HG02798 (cell line): ENCODE results near the gene SIMC1.
A peak's percentile ranks its signal among the peaks of the same experiment; 100 is the strongest.
"Not testable (repeated sequence)": the region's sequence is repeated elsewhere in the genome, so short reads cannot be mapped to it uniquely, and the experiment has no call there.

Experiments
- ATAC-seq: cut with Tn5 transposase; IDR thresholded peaks from one replicate; pipeline ENCODE4 v1.9.1; 2021; ENCODE audit warnings: mild to moderate bottlenecking; ENCODE audit not compliant: unreplicated experiment, poor library complexity

SIMC1 gene

DNA sequence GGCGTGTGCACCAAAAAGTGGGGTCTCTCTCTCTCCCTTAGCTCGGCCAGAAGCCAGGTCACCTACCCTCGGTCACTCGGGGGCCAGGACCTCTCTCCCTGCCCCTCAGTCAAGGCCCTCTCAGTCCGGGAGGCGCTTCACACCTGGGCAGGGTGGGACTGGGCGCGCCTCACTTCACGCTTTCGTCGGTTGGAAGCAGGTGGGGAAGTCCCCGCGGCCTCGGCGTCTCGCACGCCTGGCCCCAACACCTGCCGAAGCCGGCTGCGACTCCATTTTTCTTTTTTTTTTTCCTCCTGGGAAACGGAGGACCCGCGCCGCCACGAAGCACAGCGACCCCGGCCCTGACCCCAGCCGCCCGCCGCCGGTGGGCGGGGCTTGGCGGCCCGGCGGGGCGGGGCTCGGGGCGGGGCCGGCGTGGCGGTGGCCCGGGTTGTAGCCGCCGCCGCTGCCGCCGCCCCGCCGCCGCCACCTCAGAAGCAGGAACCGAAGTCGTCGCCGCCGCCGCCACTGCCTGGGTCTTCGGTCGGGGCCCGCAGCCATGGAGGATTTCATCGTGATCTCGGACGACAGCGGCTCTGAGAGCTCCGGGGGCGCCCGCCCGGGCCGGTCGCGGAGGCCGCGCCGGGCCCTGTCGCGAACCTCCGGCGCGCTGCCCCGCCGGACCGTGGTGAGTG, at the start of gene SIMC1:
SIMC1 (plus strand) TSS at position 454 of the 674 bp plus-strand sequence; CDS start at position 539, 85 bp downstream.
- ATAC-seq, result peak; percentile 82

DNA sequence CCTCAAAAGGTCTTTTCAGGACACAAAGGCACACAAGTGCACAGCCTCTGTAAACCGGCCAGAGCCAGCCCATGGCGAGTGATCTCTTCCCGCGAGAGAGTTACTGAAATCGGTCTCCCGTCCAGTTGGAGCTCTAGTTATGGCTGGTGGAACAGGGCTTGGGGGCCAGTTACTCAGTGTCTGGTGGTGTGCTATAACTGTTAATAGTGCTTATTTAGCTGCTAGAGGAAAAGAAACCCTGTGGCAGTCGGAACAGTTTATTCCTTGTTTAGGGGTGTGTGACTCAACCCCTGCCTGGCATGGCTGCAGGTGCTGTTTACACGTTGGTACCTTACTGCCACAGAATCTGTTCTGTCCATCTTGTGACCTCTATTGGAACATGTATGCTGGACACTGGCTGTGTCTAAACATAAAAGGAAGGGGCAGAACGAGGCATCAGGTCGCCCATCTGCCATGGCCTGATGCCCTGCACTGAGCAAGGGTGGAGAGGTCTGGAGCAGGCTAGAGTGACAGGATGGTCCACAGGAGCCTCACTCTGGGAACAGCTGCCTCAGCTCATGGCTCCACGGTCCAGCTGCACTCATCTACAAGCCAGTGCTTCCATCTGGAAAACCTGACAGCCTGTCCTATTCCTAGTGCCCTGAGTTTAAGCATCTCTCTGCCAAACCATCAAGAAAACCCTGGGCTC, 49.6 kb upstream of the SIMC1 start:
- ATAC-seq, result no peak

DNA sequence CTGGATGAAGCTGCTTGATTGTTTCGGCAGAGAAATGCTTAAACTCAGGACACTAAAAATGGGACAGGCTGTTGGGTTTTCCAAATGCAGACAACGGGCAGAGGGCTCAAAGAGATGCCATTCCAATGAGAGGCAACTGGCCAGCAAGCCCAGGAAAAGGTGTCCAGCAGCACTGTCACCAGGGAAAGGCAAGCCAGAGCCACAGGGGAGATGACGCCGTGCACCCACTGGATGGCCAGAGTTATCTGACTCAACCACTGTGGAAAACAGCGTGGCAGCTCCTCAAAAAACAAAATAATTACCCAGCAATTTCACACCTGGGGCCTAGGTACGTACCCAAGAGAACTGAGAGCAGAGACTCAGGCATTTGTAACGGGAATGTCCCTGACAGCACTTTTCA, 48.4 kb upstream of the SIMC1 start:
- no peak for ATAC-seq

DNA sequence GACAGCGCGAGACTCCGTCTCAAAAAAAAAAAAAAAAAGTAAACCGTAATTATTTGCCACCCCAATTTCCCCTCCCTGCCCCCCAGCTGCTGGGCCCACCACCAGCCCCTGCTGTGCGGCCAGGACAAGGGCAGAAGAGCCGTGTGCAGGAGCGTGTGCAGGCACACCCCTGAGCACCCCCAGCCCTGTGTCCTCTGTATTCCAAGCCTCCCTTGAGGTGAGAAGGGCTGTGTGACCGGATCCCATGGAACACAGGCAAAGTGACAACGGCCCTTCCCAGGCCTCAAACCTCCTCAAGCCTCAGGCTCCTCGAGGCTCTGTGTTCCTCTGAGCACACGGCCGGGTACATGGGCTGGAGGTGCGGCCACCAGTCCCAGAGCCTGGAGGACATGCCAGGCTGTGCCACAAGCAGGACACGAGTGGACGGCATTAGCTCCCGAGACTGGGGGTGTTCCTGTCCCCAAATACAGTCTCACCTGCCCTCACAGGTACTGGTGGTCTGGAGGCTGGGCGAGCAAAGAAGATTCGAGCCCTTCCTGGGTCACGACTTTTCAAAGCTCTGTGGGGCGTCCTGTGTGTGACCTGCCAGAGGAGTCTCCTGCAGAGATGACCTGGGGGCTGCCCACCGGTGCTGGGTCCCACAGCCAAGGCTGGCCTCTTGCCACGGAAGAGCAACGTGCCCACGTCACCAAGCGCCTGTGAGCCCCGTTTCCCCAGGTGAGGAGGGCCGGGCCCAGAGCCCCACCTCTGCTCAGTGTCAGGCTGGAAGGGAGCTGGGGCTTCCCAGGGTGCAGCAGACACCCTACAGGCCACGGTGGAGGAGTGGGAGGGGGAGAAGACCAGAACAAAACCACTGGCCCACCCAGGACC, 47.1 kb upstream of the SIMC1 start:
- no peak for ATAC-seq

DNA sequence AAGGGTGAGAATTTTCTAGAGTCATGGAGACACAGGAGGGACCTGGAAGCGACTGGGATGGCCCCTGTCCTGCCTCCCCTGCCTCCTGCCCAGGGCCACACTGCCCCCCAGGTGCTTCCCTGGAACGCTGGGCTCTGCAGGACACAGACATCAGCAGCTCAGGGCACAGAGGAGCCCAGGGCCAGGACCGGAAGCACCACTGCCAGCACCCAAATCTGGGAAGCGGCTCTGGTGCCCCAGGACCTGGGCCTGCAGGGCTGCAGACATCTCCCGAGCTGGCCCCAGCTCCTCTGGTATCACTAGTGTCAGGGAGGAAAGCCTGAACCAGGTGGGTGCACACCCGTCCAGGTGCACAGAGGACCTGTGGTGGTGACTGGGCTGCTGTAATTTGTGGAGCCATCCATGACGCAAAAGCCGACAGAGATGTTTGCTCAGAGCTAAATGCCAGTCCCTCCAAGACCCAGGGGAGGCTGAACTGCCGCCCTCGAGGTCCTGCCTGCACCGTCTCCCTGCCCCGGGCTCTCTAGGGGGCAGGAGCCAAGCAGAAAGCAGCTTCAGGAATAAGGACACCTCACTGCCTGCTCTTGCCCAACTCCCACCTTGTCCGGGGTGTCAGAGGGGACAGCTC, 46.0 kb upstream of the SIMC1 start:
- no peak for ATAC-seq

DNA sequence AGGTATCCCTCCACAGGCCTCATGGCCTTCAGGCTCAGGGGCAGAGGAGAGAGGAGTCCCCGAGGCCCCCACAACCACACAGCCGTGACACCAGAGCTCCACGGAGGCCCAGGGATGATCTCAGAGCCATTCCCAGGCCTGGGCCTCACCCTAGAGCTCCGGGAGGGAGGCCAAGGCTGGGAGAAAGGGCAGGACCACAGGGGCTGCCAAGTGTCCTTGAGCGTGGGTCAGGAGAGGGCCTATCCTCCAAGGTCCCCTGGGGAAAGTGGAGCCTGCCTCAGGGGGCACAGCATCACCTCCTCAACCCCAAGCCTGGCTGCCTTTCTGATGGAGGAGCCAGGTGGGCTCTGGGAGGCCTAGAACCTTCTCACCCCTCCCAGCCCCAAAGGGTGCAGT, 45.5 kb upstream of the SIMC1 start:
- ATAC-seq, result not testable (repeated sequence)

DNA sequence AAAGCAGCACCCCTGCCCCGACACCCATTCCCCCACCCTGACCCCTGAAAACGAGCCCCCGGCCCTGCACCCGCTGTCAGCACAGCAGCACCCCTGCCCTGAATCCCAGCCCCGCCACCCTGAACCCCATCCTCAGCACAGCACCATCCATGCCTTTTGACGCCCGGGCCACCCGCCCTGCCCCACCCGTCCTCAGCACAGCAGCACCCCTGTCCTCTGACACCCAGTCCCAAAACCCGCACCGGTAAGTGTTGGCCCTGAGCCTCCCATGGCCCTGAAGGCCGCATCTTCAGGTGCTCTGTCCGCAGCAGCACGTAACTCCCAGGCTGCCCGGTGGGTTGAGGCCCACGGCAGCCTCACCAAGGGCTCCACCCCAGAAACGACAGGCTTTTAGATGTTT, 44.6 kb upstream of the SIMC1 start:
- ATAC-seq, result not testable (repeated sequence)

DNA sequence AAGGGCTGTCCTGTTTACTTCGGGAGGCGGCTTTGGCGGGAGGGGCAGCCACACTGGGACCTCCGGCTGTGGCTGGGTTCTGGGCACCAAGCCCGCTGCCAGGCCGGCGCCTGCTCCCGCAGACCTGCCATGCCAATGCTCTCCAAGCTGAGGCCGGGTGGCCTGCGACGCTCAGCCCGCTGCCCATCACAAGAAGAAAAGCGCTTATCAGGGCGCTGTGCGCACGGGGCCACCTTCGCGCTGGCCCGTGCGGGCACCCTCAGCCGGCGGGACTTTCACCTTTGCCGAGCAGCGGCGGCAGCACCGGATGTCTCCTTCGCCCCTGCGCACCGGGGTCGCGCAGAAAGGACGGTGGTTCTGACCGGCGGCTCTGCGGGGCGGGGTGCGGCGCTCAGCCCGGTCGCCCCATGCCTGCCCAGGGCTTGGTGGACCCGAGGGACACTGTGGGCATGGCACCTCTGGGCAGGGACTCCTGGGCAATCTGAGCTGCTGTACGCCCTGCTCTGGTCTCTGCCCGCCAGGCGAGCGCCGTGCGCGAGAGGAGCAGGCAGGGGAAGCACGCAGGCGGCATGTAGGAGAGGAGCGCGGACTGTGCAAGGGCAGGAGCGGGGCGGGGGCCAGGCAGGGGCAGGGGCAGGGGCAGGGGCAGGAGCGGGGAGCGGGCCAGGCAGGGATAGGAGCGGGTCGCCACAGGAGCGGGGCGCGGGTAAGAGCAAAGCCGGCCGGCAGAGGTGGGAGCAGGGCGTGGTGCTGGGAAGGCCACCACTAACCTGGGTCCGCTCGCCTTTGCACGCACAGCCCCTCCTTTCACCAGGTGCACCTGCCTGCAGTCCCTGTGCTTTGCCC, 43.8 kb upstream of the SIMC1 start:
- ATAC-seq, result not testable (repeated sequence)

DNA sequence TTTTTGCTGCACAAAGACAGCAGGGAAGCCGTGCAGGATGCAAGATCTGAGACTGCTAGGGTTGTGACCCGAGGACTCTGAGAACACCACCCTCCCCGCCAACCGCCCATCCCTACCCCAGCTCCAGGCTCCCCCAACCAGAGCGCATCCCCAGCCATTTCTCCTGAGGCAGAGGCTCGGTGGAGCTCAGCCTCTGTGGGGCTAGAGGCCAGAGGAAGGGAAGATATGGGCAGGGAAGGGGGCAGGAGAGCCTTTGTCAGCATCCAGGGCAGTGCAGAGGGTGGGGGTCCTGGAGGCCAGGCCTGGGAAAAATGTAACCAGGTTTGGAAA, 43.2 kb upstream of the SIMC1 start:
- not testable (repeated sequence) for ATAC-seq

DNA sequence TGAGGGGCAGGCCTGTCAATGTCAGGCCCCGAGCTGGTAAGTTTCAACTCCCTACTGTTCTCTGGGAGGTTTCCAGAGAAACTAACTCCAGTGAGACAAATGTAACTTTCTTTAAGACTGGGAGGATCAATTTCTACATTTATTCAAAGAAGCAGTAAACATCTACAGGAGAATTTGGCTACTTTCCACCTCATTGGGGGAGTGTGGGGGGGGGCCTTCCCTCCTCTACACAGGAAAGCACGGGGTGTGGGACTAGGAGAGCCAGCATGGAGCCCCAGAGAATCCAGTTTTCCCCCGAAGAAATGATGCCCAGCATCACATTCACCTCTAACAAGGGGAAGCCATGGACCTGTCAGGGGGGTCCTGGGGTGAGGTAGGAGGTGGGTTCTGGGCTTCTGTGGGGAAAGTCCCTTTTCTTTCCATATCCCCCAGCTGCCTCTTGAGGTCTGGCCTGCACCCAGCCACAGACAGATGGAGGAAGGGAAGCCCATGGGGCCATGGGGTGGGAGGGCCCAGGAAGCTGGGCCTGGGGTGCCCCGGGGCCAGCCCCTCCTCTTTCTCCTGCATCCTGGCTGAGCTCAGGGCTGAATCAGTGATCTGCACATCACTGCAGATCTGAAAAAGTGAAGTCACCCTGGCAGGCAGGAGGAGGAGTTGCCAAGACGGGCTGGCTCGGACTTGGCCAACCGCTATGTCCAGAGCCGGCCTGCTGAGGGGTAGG, 42.6 kb upstream of the SIMC1 start:
- ATAC-seq, result not testable (repeated sequence)

DNA sequence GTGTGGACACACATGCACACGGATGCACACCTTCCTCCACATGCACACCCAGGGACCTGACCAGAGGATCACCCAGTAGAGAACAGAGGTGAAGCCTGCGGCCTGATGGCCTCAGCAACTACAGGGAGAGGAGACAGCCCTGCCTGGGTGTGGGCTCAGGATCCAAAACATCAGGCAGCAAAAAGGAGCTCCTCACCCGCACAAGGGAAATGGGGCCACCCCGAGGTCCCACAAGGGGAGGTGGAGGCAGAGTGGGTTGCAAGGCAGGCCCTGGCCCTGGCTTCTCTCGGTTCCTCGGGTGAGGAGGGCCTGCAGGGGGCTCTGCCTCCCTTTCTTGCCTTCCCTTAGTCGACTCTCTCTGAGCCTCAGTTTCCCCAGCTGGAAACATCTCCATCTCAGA, 41.4 kb upstream of the SIMC1 start:
- not testable (repeated sequence) for ATAC-seq

DNA sequence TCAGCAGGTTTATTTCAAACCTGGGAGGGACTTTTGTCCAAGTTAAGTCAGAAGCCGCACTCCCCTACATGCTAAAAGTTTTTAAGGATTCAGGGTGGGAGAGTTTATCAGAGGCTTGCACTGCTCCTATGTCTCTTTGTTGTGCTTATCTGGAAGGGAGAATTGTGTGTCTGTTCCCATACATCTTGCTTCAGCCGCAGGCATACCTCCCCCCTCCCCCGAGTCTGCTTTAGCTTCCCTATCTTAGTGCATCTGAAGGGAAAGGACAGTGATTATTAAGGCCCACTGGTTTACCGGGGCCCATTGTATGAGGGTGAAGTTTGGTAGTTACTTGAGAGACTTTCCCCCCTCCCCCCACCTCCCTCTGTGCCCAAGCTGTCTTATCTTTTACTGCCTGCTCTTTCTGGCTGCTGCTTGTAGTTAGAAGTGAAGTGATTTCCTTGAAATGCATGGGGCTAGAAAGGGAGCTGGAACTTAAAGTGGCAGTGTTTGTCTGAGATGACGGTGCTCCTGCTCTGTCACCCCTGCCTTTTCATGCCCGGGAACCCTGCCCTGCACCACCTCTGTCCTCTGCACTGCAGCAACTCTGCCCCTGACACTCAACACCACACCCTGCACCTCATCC, 40.9 kb upstream of the SIMC1 start:
- not testable (repeated sequence) for ATAC-seq

DNA sequence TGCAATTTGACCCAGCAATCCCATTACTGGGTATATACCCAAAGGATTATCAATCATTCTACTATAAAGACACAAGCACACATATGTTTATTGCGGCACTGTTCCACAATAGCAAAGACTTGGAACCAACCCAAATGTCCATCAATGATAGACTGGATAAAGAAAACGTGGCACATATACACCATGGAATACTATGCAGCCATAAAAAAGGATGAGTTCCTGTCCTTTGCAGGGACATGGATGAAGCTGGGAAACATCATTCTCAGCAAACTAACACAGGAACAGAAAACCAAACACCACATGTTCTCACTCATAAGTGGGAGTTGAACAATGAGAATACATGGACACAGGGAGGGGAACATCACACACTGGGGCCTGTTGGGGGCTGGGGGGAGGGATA, 39.9 kb upstream of the SIMC1 start:
- ATAC-seq, result not testable (repeated sequence)

DNA sequence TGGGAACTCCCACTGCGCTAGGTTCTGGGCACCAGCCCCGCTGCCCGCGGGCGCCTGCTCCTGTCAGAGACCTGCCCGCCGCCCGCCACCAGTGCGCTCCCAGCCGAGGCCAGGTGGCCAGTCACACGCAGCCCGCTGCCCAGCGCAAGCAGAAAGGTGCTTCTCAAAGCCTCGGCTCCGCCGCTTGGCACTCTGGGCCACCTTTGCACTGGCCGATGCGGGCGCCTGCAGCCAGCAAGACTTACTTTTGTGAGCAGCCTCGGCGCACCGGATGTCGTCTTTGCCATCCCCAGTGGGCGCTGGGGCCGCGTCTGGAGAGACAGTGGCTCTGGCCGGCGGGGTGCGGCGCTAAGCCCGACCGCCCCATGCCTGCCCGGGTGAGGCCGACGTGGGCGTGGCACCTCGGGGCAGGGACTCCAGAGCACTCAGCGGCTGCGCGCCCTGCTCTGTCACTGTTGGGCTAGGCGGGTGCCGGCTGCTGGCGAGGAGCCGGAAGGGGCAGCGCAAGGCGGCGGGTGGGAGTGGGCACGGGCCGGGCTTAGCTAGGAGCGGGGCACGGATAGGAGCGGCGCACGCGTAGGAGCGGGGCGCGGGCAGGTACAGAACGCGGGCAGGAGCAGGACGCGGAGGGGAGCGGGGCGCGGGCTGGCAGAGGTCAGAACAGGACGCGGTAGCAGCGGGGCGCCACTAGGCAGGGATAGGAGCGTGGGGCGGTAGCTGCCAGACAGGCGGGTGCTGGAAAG, 39.1 kb upstream of the SIMC1 start:
- not testable (repeated sequence) for ATAC-seq

DNA sequence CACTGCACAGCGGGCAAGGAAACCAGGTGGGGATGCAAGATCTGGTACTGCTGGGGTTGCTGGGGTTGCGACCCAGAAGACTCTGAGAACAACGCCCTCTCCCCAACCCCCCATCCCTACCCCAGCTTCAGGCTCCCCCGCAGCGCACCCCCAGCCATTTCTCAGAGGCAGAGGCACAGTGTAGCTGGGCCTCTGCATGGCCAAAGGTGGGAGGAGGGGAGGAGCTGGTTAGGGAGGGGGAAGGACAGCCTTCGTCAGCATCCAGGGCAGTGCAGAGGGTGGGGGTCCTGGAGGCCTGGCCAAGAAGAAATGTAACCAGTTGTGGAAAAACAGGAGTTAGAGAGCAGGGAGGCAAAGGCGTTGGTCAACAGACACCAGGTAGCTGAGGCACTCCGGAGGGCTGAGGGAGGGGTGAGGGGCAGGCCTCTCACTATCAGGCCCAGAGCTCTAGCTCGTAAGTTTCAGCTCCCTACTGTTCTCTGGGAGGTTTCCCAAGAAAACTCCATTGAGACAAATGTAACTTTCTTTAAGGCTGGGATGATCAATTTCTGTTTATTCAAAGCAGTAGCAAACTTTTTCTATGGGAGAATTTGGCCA, 38.3 kb upstream of the SIMC1 start:
- not testable (repeated sequence) for ATAC-seq

DNA sequence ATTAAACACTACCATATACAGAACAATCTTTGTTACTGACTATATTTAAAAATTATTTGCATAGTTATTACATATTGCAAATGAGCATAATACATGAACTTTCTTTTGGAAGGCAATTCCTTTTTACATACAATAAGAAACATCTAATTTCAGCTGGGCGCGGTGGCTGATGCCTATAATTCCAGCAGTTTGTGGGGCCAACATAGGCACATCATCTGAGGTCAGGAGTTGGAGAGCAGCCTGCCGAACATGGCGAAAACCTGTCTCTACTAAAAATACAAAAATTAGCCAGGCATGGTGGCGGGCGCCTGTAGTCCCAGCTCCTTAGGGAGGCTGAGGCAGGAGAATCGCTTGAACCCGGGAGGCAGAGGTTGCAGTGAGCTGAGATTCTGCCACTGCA, 36.4 kb upstream of the SIMC1 start:
- no peak for ATAC-seq

DNA sequence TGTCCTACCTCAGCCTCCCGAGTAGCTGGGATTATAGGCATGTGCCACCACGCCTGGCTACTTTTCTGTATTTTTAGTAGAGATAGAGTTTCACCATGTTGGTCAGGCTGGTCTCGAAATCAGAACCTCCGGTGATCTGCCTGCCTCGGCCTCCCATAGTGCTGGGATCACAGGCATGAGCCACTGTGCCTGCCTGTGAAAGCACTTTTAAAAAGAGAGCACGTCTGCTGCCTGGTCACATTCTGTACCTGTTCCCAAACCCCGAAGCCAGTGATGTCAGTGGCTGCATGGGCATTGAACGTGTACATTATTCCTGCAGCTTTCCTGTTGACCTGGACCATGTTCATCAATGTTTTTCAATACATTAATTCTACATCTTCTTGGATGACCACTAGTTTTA, 35.1 kb upstream of the SIMC1 start:
- ATAC-seq, result no peak

DNA sequence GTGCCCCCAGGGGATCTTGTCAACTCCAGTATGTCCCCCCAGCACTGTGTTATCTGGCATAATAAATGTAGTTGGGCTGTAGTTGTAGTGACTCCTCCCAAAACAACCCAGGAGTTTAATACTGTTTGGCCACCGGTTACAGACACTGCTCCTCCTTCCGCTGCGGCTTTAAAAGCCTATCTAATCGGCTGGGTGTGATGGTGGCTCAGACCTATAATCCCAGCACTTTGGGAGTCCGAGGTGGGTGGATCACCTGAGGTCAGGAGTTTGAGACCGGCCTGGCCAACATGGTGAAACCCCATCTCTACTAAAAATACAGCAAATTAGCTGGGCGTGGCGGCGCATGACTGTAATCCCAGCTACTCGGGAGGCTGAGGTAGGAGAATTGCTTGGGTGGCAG, 34.7 kb upstream of the SIMC1 start:
- not testable (repeated sequence) for ATAC-seq
